ENCODE measurements around the gene KIAA2012. TPM values are rescaled to one million over a fixed set of nuclear protein-coding genes. Genes with fewer than 3 reads are reported as not detected.
"Not testable (repeated sequence)": the region's sequence is repeated elsewhere in the genome, so short reads cannot be mapped to it uniquely, and the experiment has no call there.

The KIAA2012 gene
- total and polyA plus RNA-seq, 2 donors (not counting 1 experiment from before 2014, with no cell fraction given), result not detected

- DNase-seq (no peak), ATAC-seq (ENCODE audit: low read depth) (no peak)
- ChIA-PET POLR2A (no interaction called here), CTCF (no interaction called here)
- no peaks in the 10 kb centered on the region for H3K9me3 Mint-ChIP-seq (ENCODE audit: insufficient read depth)
- H3K4me3 Mint-ChIP-seq, result no peak overlapping the region
- Histone ChIP-seq H3K79me2 (ENCODE audit: control insufficient read depth, insufficient read depth, low read length) (no peaks in the 10 kb centered on the region), H3K4me3 (ENCODE audit: control extremely low read depth in 1 of 5, extremely low read depth in 1 of 5, insufficient read depth in 1 of 5, low read depth in 2 of 5, low read length in 4 of 5) (no peak overlapping the region), H3K36me3 (replicated peaks in 1 of 2; ENCODE audit: control extremely low read depth in 1 of 2, control insufficient read depth in 1 of 2, extremely low read depth in 1 of 2, insufficient read depth in 2 of 2, low read length in 1 of 2) (no peaks in the 10 kb centered on the region), H3K4me1 (ENCODE audit: control insufficient read depth in 2 of 2, insufficient read depth in 2 of 2, low read length in 2 of 2) (no peaks in the 10 kb centered on the region), H3K4me2 (replicated peaks; ENCODE audit: low read depth, low read length, poor library complexity, severe bottlenecking) (no peak overlapping the region), H2AFZ (ENCODE audit: insufficient read depth, low read depth, low read length, poor library complexity, severe bottlenecking) (no peak overlapping the region), H3K9me3 (ENCODE audit: control extremely low read depth in 1 of 3, control insufficient read depth in 2 of 3, insufficient read depth in 1 of 3, low read length in 2 of 3) (no peaks in the 10 kb centered on the region), H3K27me3 (replicated peaks in 1 of 4; ENCODE audit: control extremely low read depth in 1 of 4, control insufficient read depth in 3 of 4, insufficient read depth in 4 of 4, low read length in 3 of 4) (no peaks in the 10 kb centered on the region), H4K20me1 (ENCODE audit: control insufficient read depth, insufficient read depth, low read length, poor library complexity, severe bottlenecking) (no peaks in the 10 kb centered on the region), H3K27ac (ENCODE audit: low read length in 2 of 2) (no peak overlapping the region), H3K9ac (ENCODE audit: low read length) (no peak overlapping the region)
- intact Hi-C loops (cut with micrococcal nuclease), result no loop called here
- no peaks in the 10 kb centered on the region for H3K4me1 Mint-ChIP-seq
- H3K27me3 Mint-ChIP-seq, result no peaks in the 10 kb centered on the region
- no peak overlapping the region for H3K27ac Mint-ChIP-seq
- no peak for TF ChIP-seq EZH2 (IDR thresholded peaks at IDR 0.05; ENCODE audit: borderline replicate concordance, insufficient read depth, low read depth, low read length, poor library complexity, severe bottlenecking)
- TF ChIP-seq, protein P1, sequence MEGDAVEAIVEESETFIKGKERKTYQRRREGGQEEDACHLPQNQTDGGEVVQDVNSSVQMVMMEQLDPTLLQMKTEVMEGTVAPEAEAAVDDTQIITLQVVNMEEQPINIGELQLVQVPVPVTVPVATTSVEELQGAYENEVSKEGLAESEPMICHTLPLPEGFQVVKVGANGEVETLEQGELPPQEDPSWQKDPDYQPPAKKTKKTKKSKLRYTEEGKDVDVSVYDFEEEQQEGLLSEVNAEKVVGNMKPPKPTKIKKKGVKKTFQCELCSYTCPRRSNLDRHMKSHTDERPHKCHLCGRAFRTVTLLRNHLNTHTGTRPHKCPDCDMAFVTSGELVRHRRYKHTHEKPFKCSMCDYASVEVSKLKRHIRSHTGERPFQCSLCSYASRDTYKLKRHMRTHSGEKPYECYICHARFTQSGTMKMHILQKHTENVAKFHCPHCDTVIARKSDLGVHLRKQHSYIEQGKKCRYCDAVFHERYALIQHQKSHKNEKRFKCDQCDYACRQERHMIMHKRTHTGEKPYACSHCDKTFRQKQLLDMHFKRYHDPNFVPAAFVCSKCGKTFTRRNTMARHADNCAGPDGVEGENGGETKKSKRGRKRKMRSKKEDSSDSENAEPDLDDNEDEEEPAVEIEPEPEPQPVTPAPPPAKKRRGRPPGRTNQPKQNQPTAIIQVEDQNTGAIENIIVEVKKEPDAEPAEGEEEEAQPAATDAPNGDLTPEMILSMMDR (IDR thresholded peaks at IDR 0.05), result no peak
- 89% methylated on average over 4 of the region's 4 CpGs for WGBS (ENCODE audit: insufficient coverage)
Observed at GRCh38 chr2:202135091-202135874, 62.2 kb downstream of the KIAA2012 start.

DNA sequence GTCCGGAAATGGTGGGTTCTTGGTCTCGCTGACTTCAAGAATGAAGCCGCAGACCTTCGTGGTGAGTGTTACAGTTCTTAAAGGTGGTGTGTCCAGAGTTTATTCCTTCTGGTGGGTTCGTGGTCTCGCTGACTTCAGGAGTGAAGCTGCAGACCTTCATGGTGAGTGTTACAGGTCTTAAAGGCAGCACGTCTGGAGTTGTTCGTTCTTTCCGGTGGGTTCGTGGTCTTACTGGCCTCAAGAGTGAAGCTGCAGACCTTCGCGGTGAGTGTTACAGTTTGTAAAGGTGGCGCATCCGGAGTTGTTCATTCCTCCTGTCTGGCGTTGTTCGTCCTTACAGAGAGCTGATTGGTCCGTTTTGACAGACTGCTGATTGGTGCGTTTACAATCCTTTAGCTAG, 63.0 kb downstream of the KIAA2012 start:
- H3K4me2 ChIP-seq (replicated peaks; ENCODE audit: low read depth, low read length, poor library complexity, severe bottlenecking); H3K4me3 ChIP-seq (ENCODE audit: control extremely low read depth in 1 of 5, extremely low read depth in 1 of 5, insufficient read depth in 1 of 5, low read depth in 2 of 5, low read length in 4 of 5); H3K27ac ChIP-seq (ENCODE audit: low read length in 2 of 2); H3K27ac Mint-ChIP-seq; H3K79me2 ChIP-seq (ENCODE audit: control insufficient read depth, insufficient read depth, low read length); CTCF ChIA-PET; H3K4me3 Mint-ChIP-seq; H3K27me3 Mint-ChIP-seq; intact Hi-C loops (cut with micrococcal nuclease); POLR2A ChIA-PET; H3K36me3 ChIP-seq (replicated peaks in 1 of 2; ENCODE audit: control extremely low read depth in 1 of 2, control insufficient read depth in 1 of 2, extremely low read depth in 1 of 2, insufficient read depth in 2 of 2, low read length in 1 of 2); H4K20me1 ChIP-seq (ENCODE audit: control insufficient read depth, insufficient read depth, low read length, poor library complexity, severe bottlenecking); H3K9me3 Mint-ChIP-seq (ENCODE audit: insufficient read depth); H3K4me1 Mint-ChIP-seq; H2AFZ ChIP-seq (ENCODE audit: insufficient read depth, low read depth, low read length, poor library complexity, severe bottlenecking); H3K27me3 ChIP-seq (replicated peaks in 1 of 4; ENCODE audit: control extremely low read depth in 1 of 4, control insufficient read depth in 3 of 4, insufficient read depth in 4 of 4, low read length in 3 of 4); H3K9me3 ChIP-seq (ENCODE audit: control extremely low read depth in 1 of 3, control insufficient read depth in 2 of 3, insufficient read depth in 1 of 3, low read length in 2 of 3); ATAC-seq (ENCODE audit: low read depth); H3K9ac ChIP-seq (ENCODE audit: low read length); DNase-seq; H3K4me1 ChIP-seq (ENCODE audit: control insufficient read depth in 2 of 2, insufficient read depth in 2 of 2, low read length in 2 of 2): not testable (repeated sequence)
- 91% methylated on average over 18 of the region's 18 CpGs for WGBS (ENCODE audit: insufficient coverage)

Measured in B cell (primary cell).